GM23338 (cell line): ENCODE measurements around the gene ZBTB2. TPM values are rescaled to one million over a fixed set of nuclear protein-coding genes. Genes with fewer than 3 reads are reported as not detected.

Experiments used
- ATAC-seq: fragments of 200-7000 bp; cut with Tn5 transposase; 3 replicates; pipeline ENCODE4 v1.9.1; 2020
- DNase-seq: peaks from one replicate; pipeline ENCODE4 v3.0.0-alpha.2; 2015; ENCODE audit warnings: low spot score
- H2AFZ ChIP-seq: fragments of 200-600 bp; sonication (generic); 2 replicates; pipeline ENCODE4 v1.8.0; 2016; ENCODE audit warnings: antibody characterized with exemption, mild to moderate bottlenecking, moderate library complexity
- H3F3A ChIP-seq: fragments of 200-600 bp; sonication (generic); replicated peaks from 2 replicates; pipeline ENCODE4 v1.8.0; 2017; ENCODE audit warnings: antibody characterized with exemption, mixed run types, low read depth
- H3K27ac ChIP-seq: fragments of 200-600 bp; sonication (generic); 2 replicates; pipeline ENCODE4 v1.6.1; 2016; ENCODE audit warnings: low read depth
- H3K27me3 ChIP-seq: fragments of 200-600 bp; sonication (generic); 2 replicates; pipeline ENCODE4 v1.8.0; 2016; ENCODE audit warnings: mild to moderate bottlenecking, mixed run types, moderate library complexity; ENCODE audit not compliant: insufficient read depth
- H3K36me3 ChIP-seq: fragments of 200-600 bp; sonication (generic); 2 replicates; pipeline ENCODE4 v1.8.0; 2016; ENCODE audit warnings: mild to moderate bottlenecking; ENCODE audit not compliant: insufficient read depth
- H3K4me1 ChIP-seq: fragments of 200-600 bp; sonication (generic); 2 replicates; pipeline ENCODE4 v1.8.0; 2016; ENCODE audit warnings: mild to moderate bottlenecking, moderate library complexity; ENCODE audit not compliant: insufficient read depth
- H3K4me2 ChIP-seq: fragments of 200-600 bp; sonication (generic); 2 replicates; pipeline ENCODE4 v1.7.1; 2017; ENCODE audit warnings: mixed run types
- H3K4me3 ChIP-seq: fragments of 200-600 bp; sonication (generic); 2 replicates; pipeline ENCODE4 v1.6.1; 2016; ENCODE audit warnings: mixed run types
- H3K79me2 ChIP-seq: fragments of 200-600 bp; sonication (generic); replicated peaks from 2 replicates; pipeline ENCODE4 v1.8.0; 2017; ENCODE audit warnings: mild to moderate bottlenecking; ENCODE audit not compliant: insufficient read depth
- H3K9me2 ChIP-seq: fragments of 200-600 bp; sonication (generic); 2 replicates; pipeline ENCODE4 v1.8.0; 2017; ENCODE audit not compliant: insufficient read depth
- H4K20me1 ChIP-seq: fragments of 200-600 bp; sonication (generic); replicated peaks from 2 replicates; pipeline ENCODE4 v1.8.0; 2017; ENCODE audit warnings: mild to moderate bottlenecking; ENCODE audit not compliant: insufficient read depth
- H3K27ac Mint-ChIP-seq: 2 replicates; pipeline ENCODE4 v1.8.0; 2020; ENCODE audit warnings: inconsistent platforms, mild to moderate bottlenecking, moderate library complexity, mixed read lengths
- H3K27me3 Mint-ChIP-seq: 3 replicates; pipeline ENCODE4 v1.8.0; 2022; ENCODE audit warnings: low read depth, mild to moderate bottlenecking, moderate library complexity, mixed read lengths, inconsistent platforms; ENCODE audit not compliant: insufficient read depth, poor library complexity
- H3K36me3 Mint-ChIP-seq: 3 replicates; pipeline ENCODE4 v1.8.0; 2021; ENCODE audit warnings: low read depth, mild to moderate bottlenecking, inconsistent platforms, moderate library complexity, mixed read lengths
- H3K4me1 Mint-ChIP-seq: 3 replicates; pipeline ENCODE4 v1.8.0; 2020; ENCODE audit warnings: mild to moderate bottlenecking, inconsistent platforms, mixed read lengths
- H3K4me3 Mint-ChIP-seq: 3 replicates; pipeline ENCODE4 v1.8.0; 2021; ENCODE audit warnings: moderate library complexity, mild to moderate bottlenecking, inconsistent platforms, mixed read lengths
- H3K9me3 Mint-ChIP-seq: 3 replicates; pipeline ENCODE4 v1.8.0; 2020; ENCODE audit warnings: moderate library complexity, mild to moderate bottlenecking, inconsistent platforms, mixed read lengths
- CREB1 ChIP-seq: fragments of 250-450 bp; sonication (Bioruptor Pico); IDR thresholded peaks from 2 replicates; pipeline ENCODE4 v1.5.0; 2020; ENCODE audit warnings: low read depth, mild to moderate bottlenecking, moderate library complexity
- EZH2 ChIP-seq: fragments of 200-600 bp; sonication (generic); IDR thresholded peaks from one replicate; pipeline ENCODE4 v1.8.0; 2017; ENCODE audit warnings: antibody characterized with exemption, mild to moderate bottlenecking, low read depth; ENCODE audit not compliant: unreplicated experiment
- EZH2phosphoT487 ChIP-seq: fragments of 200-600 bp; sonication (generic); IDR thresholded peaks from one replicate; pipeline ENCODE4 v1.8.1; 2018; ENCODE audit warnings: antibody characterized with exemption; ENCODE audit not compliant: unreplicated experiment
- JUNB ChIP-seq: IDR thresholded peaks from one replicate; pipeline ENCODE4 v1.6.1; 2016; ENCODE audit warnings: antibody characterized with exemption; ENCODE audit not compliant: unreplicated experiment
- NANOG ChIP-seq: IDR thresholded peaks from 2 replicates; pipeline ENCODE4 v1.6.1; 2016; ENCODE audit warnings: antibody characterized with exemption, borderline replicate concordance
- POLR2AphosphoS5 ChIP-seq: IDR thresholded peaks from 2 replicates; pipeline ENCODE4 v1.6.1; 2016; ENCODE audit warnings: antibody characterized with exemption, low read depth
- STAT1 ChIP-seq: IDR thresholded peaks from one replicate; pipeline ENCODE4 v1.6.1; 2016; ENCODE audit warnings: antibody characterized with exemption; ENCODE audit not compliant: unreplicated experiment
- ZNF114 ChIP-seq: fragments of 250-450 bp; sonication (Bioruptor Pico); IDR thresholded peaks from 2 replicates; pipeline ENCODE4 v1.5.0; 2020; ENCODE audit warnings: mild to moderate bottlenecking, moderate library complexity
- ZNF331 ChIP-seq: fragments of 250-450 bp; sonication (Bioruptor Pico); IDR thresholded peaks from 2 replicates; pipeline ENCODE4 v1.5.0; 2020; ENCODE audit warnings: low read depth, mild to moderate bottlenecking, moderate library complexity
- ZNF462 ChIP-seq: fragments of 250-450 bp; sonication (Bioruptor Pico); IDR thresholded peaks from 2 replicates; pipeline ENCODE4 v1.5.0; 2020; ENCODE audit warnings: mild to moderate bottlenecking, moderate library complexity
- polyA plus RNA-seq: library from polyadenylated mRNA; unstranded; fragments of >200 nt; fragmentation: Nextera tagmentation; extraction: Ambion mirVana; gene quantifications from 2 replicates; pipeline ENCODE4 v1.2.1, GENCODE V29; 2016
- total RNA-seq: library from RNA; depleted of rRNA; stranded (reverse); fragments of >200 nt; shearing (Covaris generic); gene quantifications from 2 replicates; pipeline ENCODE4 v1.2.3, GENCODE V29; 2014
- TF ChIP-seq, protein P1 (sequence below), 2 experiments: fragments of 200-600 bp in 1 of 2; sonication (generic) in 1 of 2; conservative IDR thresholded peaks; 2 replicates each; pipeline versions ENCODE4 v1.5.1 to v1.6.1; 2016 to 2017; ENCODE audit warnings: antibody characterized with exemption in 2 of 2, low read depth in 2 of 2, mild to moderate bottlenecking in 2 of 2, moderate library complexity in 1 of 2
- TF ChIP-seq, protein P2 (sequence below): IDR thresholded peaks from 2 replicates; pipeline ENCODE4 v1.6.1; 2016; ENCODE audit warnings: antibody characterized with exemption
- TF ChIP-seq, protein P3 (sequence below): IDR thresholded peaks from one replicate; pipeline ENCODE4 v1.6.1; 2018; ENCODE audit warnings: antibody characterized with exemption; ENCODE audit not compliant: unreplicated experiment

The ZBTB2 gene
- total and polyA plus RNA-seq, 2 experiments from 2014 or later = 11.4 to 21.9 TPM

- Histone ChIP-seq H3K27ac (no peak overlapping the region), H3K79me2 (peaks cover 93% of the 10 kb centered on the region)
- H3K27ac Mint-ChIP-seq = no peak overlapping the region
Observed at GRCh38 chr6:151399679-151400078, 8.3 kb upstream of the ZBTB2 start.

More at GRCh38 chr6:151399679-151400078, 8.3 kb upstream of the ZBTB2 start:
- no peak overlapping the region for H3K4me2 ChIP-seq
- no peak for TF ChIP-seq EZH2
- TF ChIP-seq CREB1 (CRISPR knock-in tag) = no peak
- TF ChIP-seq, protein P1, sequence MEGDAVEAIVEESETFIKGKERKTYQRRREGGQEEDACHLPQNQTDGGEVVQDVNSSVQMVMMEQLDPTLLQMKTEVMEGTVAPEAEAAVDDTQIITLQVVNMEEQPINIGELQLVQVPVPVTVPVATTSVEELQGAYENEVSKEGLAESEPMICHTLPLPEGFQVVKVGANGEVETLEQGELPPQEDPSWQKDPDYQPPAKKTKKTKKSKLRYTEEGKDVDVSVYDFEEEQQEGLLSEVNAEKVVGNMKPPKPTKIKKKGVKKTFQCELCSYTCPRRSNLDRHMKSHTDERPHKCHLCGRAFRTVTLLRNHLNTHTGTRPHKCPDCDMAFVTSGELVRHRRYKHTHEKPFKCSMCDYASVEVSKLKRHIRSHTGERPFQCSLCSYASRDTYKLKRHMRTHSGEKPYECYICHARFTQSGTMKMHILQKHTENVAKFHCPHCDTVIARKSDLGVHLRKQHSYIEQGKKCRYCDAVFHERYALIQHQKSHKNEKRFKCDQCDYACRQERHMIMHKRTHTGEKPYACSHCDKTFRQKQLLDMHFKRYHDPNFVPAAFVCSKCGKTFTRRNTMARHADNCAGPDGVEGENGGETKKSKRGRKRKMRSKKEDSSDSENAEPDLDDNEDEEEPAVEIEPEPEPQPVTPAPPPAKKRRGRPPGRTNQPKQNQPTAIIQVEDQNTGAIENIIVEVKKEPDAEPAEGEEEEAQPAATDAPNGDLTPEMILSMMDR (conservative IDR thresholded peaks at IDR 0.05; ENCODE audit: low read depth in 2 of 2) = no peak
- TF ChIP-seq ZNF114 (CRISPR knock-in tag) = no peak
- TF ChIP-seq EZH2phosphoT487 = no peak
- no peak for TF ChIP-seq ZNF331 (CRISPR knock-in tag)
- no peak for TF ChIP-seq NANOG
- no peak for TF ChIP-seq ZNF462 (CRISPR knock-in tag)
- TF ChIP-seq JUNB = no peak
- TF ChIP-seq STAT1 = no peak
- TF ChIP-seq, protein P2, sequence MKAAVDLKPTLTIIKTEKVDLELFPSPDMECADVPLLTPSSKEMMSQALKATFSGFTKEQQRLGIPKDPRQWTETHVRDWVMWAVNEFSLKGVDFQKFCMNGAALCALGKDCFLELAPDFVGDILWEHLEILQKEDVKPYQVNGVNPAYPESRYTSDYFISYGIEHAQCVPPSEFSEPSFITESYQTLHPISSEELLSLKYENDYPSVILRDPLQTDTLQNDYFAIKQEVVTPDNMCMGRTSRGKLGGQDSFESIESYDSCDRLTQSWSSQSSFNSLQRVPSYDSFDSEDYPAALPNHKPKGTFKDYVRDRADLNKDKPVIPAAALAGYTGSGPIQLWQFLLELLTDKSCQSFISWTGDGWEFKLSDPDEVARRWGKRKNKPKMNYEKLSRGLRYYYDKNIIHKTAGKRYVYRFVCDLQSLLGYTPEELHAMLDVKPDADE = no peak
- TF ChIP-seq, protein P3, sequence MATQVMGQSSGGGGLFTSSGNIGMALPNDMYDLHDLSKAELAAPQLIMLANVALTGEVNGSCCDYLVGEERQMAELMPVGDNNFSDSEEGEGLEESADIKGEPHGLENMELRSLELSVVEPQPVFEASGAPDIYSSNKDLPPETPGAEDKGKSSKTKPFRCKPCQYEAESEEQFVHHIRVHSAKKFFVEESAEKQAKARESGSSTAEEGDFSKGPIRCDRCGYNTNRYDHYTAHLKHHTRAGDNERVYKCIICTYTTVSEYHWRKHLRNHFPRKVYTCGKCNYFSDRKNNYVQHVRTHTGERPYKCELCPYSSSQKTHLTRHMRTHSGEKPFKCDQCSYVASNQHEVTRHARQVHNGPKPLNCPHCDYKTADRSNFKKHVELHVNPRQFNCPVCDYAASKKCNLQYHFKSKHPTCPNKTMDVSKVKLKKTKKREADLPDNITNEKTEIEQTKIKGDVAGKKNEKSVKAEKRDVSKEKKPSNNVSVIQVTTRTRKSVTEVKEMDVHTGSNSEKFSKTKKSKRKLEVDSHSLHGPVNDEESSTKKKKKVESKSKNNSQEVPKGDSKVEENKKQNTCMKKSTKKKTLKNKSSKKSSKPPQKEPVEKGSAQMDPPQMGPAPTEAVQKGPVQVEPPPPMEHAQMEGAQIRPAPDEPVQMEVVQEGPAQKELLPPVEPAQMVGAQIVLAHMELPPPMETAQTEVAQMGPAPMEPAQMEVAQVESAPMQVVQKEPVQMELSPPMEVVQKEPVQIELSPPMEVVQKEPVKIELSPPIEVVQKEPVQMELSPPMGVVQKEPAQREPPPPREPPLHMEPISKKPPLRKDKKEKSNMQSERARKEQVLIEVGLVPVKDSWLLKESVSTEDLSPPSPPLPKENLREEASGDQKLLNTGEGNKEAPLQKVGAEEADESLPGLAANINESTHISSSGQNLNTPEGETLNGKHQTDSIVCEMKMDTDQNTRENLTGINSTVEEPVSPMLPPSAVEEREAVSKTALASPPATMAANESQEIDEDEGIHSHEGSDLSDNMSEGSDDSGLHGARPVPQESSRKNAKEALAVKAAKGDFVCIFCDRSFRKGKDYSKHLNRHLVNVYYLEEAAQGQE = no peak
- TF ChIP-seq POLR2AphosphoS5 = no peak
- DNase-seq (no peak), ATAC-seq (no peak)
- Mint-ChIP-seq H3K36me3 (peaks cover 37% of the 10 kb centered on the region), H3K27me3 (no peaks in the 10 kb centered on the region), H3K4me1 (peaks cover 6% of the 10 kb centered on the region; the same call in 2 of the 3 replicates), H3K9me3 (no peaks in the 10 kb centered on the region), H3K4me3 (no peak overlapping the region)
- no peaks in the 10 kb centered on the region for H3K9me2 ChIP-seq
- H2AFZ ChIP-seq = no peak overlapping the region
- peaks cover 46% of the 10 kb centered on the region for H4K20me1 ChIP-seq
- no peak overlapping the region for H3K4me3 ChIP-seq
- no peaks in the 10 kb centered on the region for H3K27me3 ChIP-seq
- H3F3A ChIP-seq = 0 out of 2 replicates have a peak, but pooled peaks cover 5% of the 10 kb centered on the region
- no peaks in the 10 kb centered on the region; the same call in 1 of the 2 replicates for H3K36me3 ChIP-seq
- H3K4me1 ChIP-seq = no peaks in the 10 kb centered on the region
